ENCODE data around the gene SLC6A12. TPM values are rescaled to one million over a fixed set of nuclear protein-coding genes. Genes with fewer than 3 reads are reported as not detected.

Gene SLC6A12
- total and polyA plus RNA-seq, 2 donors (not counting 3 experiments of a cell fraction or from before 2014, with no cell fraction given) = not detected

GRCh38 chr12:254039-254438 is 40.1 kb upstream of the SLC6A12 start:
- ChIA-PET POLR2A (no interaction called here), CTCF (no interaction called here)
- no TSS peak for BruUV-seq (replicated peaks)
- DNase-seq (ENCODE audit: low read depth, low spot score) (no peak), FAIRE-seq (no peak)
- no peak overlapping the region for H2AFZ ChIP-seq (ENCODE audit: low read depth, low read length)
- no peaks in the 10 kb centered on the region for H3K4me1 ChIP-seq (ENCODE audit: control insufficient read depth, extremely low read depth, insufficient read depth, low read length)
- no peak overlapping the region for H3K9ac ChIP-seq (replicated peaks; ENCODE audit: extremely low read depth, insufficient read depth, low read length)
- TF ChIP-seq EZH2 (IDR thresholded peaks at IDR 0.05; ENCODE audit: borderline replicate concordance, low read depth, low read length, severe bottlenecking) = no peak
- TF ChIP-seq MYC (IDR thresholded peaks at IDR 0.05; ENCODE audit: low read depth, low read length) = no peak
- no peak for TF ChIP-seq GATA2 (IDR thresholded peaks at IDR 0.05; ENCODE audit: insufficient read depth, insufficient read length, low read depth, low read length)
- no peak for TF ChIP-seq JUN (IDR thresholded peaks at IDR 0.05; ENCODE audit: borderline replicate concordance, insufficient read depth, insufficient read length, low read depth)
- no peak for TF ChIP-seq FOS (IDR thresholded peaks at IDR 0.05; ENCODE audit: borderline replicate concordance, insufficient read depth, low read length)
- no peak for TF ChIP-seq CTCF (IDR thresholded peaks at IDR 0.05; ENCODE audit: extremely low read depth in 1 of 2, insufficient read depth in 1 of 2, low read depth in 1 of 2, low read length in 2 of 2)
- TF ChIP-seq POLR2A (IDR thresholded peaks at IDR 0.05; ENCODE audit: low read depth, low read length) = no peak
- intact Hi-C loops (cut with micrococcal nuclease) (no loop called here), dilution Hi-C loops (cut with MboI; ENCODE audit: extremely low pct_ligation_motif_present, low sequenced_read_pairs) (no loop called here)
- H4K20me1 ChIP-seq (replicated peaks; ENCODE audit: control insufficient read depth, extremely low read depth, insufficient read depth, low read length) = no peaks in the 10 kb centered on the region
- peaks cover 2 to 7% of the 10 kb centered on the region in 2 experiments for H3K27me3 ChIP-seq (ENCODE audit: control insufficient read depth in 2 of 2, insufficient read depth in 2 of 2, low read length in 2 of 2)
- H3K4me2 ChIP-seq (ENCODE audit: insufficient read depth, low read length) = no peak overlapping the region
- H3K9me1 ChIP-seq (replicated peaks; ENCODE audit: control insufficient read depth, extremely low read depth, insufficient read depth, low read length) = no peaks in the 10 kb centered on the region
- H3K79me2 ChIP-seq (ENCODE audit: control insufficient read depth, insufficient read depth, low read length) = no peaks in the 10 kb centered on the region
- H3K4me3 ChIP-seq (replicated peaks in 1 of 3; ENCODE audit: insufficient read depth in 1 of 3, low read depth in 1 of 3, low read length in 3 of 3) = no peak overlapping the region
- H3K36me3 ChIP-seq (ENCODE audit: control insufficient read depth in 2 of 2, extremely low read depth in 1 of 2, insufficient read depth in 2 of 2, low read length in 2 of 2) = no peaks in the 10 kb centered on the region
- no peak overlapping the region for H3K27ac ChIP-seq (ENCODE audit: insufficient read depth, low read depth, low read length)
- no peaks in the 10 kb centered on the region for H3K9me3 ChIP-seq (replicated peaks; ENCODE audit: control insufficient read depth, insufficient read depth, low read length)

Measured in endothelial cell of umbilical vein (primary cell).